AG09319 (cell line): ENCODE measurements around the gene SHE.

Experiments used
- DNase-seq: peaks from one replicate; pipeline ENCODE4 v3.0.0-alpha.2; 2010; ENCODE audit warnings: low read depth; ENCODE audit errors: extremely low read depth
- TF ChIP-seq, protein P1 (sequence below): IDR thresholded peaks from 2 replicates; pipeline ENCODE4 v1.5.1; 2011; ENCODE audit warnings: low read depth, mild to moderate bottlenecking, inconsistent platforms, low read length, moderate library complexity

SHE gene

DNA sequence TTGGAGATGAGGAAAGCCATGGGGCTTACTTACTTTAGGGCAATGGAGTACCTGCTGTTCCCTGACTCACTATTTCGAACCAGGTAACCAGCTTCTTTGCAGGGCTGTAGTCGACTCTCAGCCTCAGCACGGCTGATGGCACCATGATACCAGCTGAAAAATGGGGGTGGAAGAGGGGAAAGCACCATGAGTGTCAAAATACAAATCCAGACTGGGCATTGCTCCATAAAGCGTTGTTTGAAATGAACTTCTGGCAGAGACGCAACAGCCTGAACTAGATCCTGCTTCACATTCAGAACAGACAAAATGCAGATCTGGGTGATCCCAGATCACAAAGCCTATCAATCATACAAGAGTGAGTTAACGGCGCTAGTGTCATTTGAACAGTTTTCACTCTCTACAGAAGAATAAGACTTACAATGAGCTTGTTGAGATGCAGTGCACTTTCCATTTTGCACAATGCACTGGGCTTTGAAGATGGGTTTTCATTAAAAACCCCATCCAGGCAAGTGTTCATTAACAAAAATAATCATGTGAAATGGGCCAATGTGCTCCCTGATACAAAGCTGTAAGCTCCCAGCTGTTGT, 16.2 kb downstream of the SHE start:
- no peak for DNase-seq
- TF ChIP-seq, protein P1, sequence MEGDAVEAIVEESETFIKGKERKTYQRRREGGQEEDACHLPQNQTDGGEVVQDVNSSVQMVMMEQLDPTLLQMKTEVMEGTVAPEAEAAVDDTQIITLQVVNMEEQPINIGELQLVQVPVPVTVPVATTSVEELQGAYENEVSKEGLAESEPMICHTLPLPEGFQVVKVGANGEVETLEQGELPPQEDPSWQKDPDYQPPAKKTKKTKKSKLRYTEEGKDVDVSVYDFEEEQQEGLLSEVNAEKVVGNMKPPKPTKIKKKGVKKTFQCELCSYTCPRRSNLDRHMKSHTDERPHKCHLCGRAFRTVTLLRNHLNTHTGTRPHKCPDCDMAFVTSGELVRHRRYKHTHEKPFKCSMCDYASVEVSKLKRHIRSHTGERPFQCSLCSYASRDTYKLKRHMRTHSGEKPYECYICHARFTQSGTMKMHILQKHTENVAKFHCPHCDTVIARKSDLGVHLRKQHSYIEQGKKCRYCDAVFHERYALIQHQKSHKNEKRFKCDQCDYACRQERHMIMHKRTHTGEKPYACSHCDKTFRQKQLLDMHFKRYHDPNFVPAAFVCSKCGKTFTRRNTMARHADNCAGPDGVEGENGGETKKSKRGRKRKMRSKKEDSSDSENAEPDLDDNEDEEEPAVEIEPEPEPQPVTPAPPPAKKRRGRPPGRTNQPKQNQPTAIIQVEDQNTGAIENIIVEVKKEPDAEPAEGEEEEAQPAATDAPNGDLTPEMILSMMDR, result no peak

DNA sequence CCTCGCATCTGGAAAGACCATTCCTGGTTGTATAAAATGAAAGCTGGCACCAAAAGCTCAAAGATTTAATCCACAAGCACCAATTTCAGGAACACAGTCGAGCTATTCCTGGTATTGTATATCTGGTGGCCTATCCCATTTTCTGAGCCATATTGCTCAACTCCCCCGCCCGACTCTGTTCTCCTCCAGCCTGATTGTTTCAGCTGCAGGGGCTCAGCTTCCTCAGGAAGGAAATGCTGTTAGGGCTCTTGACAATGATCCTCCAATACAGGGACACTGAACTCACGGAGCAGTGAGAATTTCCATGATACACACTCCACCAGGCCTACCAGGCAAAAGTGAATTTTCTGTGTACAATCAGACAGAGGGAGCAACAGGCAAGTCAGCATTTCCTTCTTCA, 17.1 kb downstream of the SHE start:
- TF ChIP-seq, protein P1, result no peak
- DNase-seq, result no peak

DNA sequence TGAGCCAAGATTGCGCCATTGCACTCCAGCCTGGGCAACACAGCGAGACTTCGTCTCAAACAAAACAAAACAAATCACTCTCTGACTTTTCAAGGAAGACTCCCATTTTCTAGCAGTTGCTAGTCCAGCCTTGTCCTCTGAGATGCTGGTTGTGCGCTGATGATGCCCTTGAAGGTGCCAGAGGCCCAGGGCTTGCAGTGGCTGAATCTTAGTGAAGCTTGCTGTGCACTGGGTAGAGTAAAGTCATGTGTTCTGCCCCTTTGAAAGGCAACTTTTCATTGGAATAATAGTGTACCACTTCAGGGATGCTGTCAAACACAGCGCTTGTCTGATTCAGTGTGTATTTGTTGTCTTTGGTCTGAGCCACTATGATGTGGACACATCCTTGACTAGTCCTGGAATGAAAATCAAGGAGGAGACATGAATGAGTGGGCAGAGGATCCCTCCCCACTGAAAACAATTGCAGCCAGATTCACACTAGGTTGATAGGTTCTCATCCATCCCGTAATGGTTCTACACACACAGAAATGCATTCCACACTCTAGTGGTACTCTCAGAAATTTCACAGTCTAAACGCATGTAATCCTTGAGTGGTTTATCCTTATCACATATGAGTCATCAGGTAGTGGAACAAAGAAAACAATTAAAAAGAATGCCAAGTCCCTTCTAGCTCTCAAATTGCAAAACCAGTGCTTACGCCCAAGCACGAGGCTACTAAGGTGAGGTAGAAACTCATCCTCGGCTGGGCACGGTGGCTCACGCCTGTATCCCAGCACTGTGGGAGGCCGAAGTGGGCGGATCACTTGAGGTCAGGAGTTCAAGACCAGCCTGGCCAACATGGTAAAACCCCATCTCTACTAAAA, 18.0 kb downstream of the SHE start:
- TF ChIP-seq, protein P1, result no peak
- DNase-seq, result no peak

DNA sequence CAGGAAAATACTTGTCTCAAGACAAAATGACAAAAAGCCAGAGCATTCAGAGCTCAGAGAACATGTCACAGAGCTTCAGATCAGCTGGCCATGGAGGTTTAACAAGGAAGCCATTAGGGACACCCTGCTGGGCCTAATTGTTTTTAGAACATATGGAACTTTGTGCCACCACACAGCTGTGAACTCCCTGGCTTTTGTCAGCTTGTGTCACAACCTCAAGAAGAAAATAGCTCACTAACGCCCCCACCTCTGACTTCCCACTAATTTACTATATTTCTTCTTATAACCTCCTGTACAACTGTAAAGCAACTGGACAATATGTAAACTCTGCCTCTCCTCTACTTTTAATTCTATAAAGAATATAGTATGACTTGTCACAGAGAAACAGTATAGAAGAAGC, 21.2 kb downstream of the SHE start:
- no peak for DNase-seq
- TF ChIP-seq, protein P1, result no peak

DNA sequence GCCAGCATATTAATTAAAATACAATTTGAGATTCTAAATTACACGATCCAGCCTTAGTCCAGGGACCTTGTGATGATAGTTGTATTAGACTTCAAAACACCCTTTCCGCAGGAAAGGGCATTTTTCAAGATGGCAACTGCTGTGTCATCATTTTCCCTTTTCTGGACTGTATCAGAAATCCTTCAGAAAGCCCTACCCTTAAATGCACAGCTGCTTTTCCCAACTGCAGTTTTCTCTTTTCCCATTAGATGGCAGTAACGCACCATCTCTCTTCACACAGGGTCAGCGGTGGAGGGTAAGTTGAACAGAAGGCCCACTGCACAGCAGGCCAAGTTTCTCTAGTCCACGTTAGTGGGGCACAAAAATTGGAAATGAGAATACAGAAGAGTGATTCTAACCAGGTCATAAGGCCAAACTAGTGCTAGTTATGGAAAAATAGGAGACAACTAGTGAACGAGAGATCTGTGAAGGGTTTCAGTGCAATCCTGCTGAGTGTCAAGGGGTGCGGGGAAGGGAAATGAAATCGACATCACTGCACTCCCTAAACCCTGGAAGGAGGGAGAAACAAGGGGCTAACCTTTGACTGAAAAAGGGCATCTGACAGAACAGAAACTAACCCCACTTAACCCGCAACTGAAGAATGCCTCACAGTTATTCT, 22.3 kb downstream of the SHE start:
- TF ChIP-seq, protein P1, result peak; percentile 91

DNA sequence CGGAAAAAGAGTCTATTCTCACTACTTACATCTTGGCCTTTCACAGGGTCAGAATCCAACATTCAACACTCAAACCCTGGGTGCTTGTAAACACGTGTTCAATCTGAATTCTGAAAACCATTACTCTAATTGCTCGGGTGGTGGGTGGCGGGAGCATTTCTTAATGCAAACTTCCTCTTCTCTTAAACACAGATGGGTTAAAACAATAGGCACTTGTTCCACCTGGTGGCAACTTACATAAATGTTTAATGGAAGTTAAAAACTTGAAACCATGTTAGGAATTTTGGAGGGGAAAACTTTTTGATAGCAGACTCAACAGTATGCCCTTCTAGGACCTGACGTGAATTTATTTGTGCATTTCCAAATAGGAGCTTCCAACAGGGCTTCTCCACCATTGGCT, 23.6 kb downstream of the SHE start:
- TF ChIP-seq, protein P1, result no peak; the same call in 1 of the 2 replicates
- no peak for DNase-seq

More for the DNA sequence above, 22.3 kb downstream of the SHE start:
- DNase-seq, result peak; percentile 60

DNA sequence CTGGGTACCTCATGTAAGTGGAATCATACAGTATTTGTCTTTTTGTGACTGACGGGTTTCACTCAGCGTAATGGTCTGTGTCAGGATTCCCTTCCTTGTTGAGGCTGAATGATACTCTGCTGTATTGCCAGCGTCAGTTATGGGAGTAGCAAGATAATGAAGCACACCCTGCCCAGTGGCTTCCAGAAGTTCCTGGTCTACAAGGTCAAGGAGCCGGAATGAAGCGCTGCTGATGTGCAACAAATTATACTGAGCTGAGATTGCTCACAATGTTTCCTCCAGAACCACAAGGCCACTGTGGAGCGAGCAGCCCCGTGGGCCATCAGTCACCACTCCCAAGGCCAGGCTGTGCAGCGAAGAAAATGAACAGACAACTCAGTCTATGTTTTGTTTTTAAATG, 24.2 kb downstream of the SHE start:
- TF ChIP-seq, protein P1, result no peak
- DNase-seq, result no peak
